Stimulated activated CD4-positive, alpha-beta T cell treated with anti-CD3 and anti-CD28 coated beads, Interleukin-4, amount 100 ng/mL, for 48 hours (primary cell): ENCODE results near the gene FOXI3.

Source experiments
- DNase-seq, 2 donors: peaks; one replicate each; pipeline ENCODE4 v3.0.0-alpha.2; 2020; ENCODE audit warnings: low read depth in 2 of 2

The FOXI3 gene

GRCh38 chr2:88452565-88452905 is at the start of gene FOXI3:
TSS of gene FOXI3 (minus strand) at chr2:88452693. CDS start at chr2:88452535, 158 bp downstream.
- no peak for DNase-seq

- no peak for DNase-seq
Measured at GRCh38 chr2:88500691-88501090, 48.2 kb upstream of the FOXI3 start.

GRCh38 chr2:88499204-88499603 is 46.7 kb upstream of the FOXI3 start:
- no peak for DNase-seq

GRCh38 chr2:88493481-88493880 is 41.0 kb upstream of the FOXI3 start:
- DNase-seq, result no peak

- DNase-seq, result no peak
Measured at GRCh38 chr2:88492002-88492401, 39.5 kb upstream of the FOXI3 start.

GRCh38 chr2:88489181-88489580 is 36.7 kb upstream of the FOXI3 start:
- DNase-seq, result no peak

GRCh38 chr2:88483200-88483599 is 30.7 kb upstream of the FOXI3 start:
- DNase-seq, result no peak

- no peak for DNase-seq
Measured at GRCh38 chr2:88481691-88482336, 29.3 kb upstream of the FOXI3 start.

GRCh38 chr2:88472811-88473210 is 20.3 kb upstream of the FOXI3 start:
- no peak for DNase-seq

- DNase-seq, result no peak
Measured at GRCh38 chr2:88471083-88471942, 18.8 kb upstream of the FOXI3 start.

GRCh38 chr2:88469202-88470114 is 17.0 kb upstream of the FOXI3 start:
- DNase-seq, result no peak

GRCh38 chr2:88464153-88464552 is 11.7 kb upstream of the FOXI3 start:
- no peak for DNase-seq

GRCh38 chr2:88458633-88459032 is 6.1 kb upstream of the FOXI3 start:
- no peak for DNase-seq

GRCh38 chr2:88452980-88453582 is 588 bp upstream of the FOXI3 start:
- no peak for DNase-seq

GRCh38 chr2:88451811-88452564 is 505 bp downstream of the FOXI3 start:
- DNase-seq, result no peak

- DNase-seq, result no peak
Measured at GRCh38 chr2:88450925-88451810, 1.3 kb downstream of the FOXI3 start.

- DNase-seq, result no peak
Measured at GRCh38 chr2:88450186-88450585, 2.3 kb downstream of the FOXI3 start.

- no peak for DNase-seq
Measured at GRCh38 chr2:88448248-88448647, 4.2 kb downstream of the FOXI3 start.

- DNase-seq, result no peak
Measured at GRCh38 chr2:88443353-88443938, 9.0 kb downstream of the FOXI3 start.

- no peak for DNase-seq
Measured at GRCh38 chr2:88442473-88442872, 10.0 kb downstream of the FOXI3 start.
